GM18909 (cell line): Measurements from ENCODE around the gene MCAM.

Source experiments
- ATAC-seq: cut with Tn5 transposase; IDR thresholded peaks from one replicate; pipeline ENCODE4 v1.9.1; 2021; ENCODE audit warnings: mild to moderate bottlenecking; ENCODE audit not compliant: unreplicated experiment, poor library complexity

Gene MCAM

GRCh38 chr11:119334174-119334930 lies 17.4 kb upstream of the MCAM start, which contains the start of gene RNF26:
Gene RNF26 (plus strand): TSS chr11:119334527. CDS start chr11:119335123, 596 bp downstream.
- ATAC-seq = peak; percentile 93

GRCh38 chr11:119332111-119332765 lies 15.3 kb upstream of the MCAM start:
- ATAC-seq = no peak

GRCh38 chr11:119330237-119330636 lies 13.3 kb upstream of the MCAM start:
- ATAC-seq = no peak

- ATAC-seq = no peak
Measured at GRCh38 chr11:119329320-119329719, 12.4 kb upstream of the MCAM start.

GRCh38 chr11:119324189-119324588 lies 7.3 kb upstream of the MCAM start:
- no peak for ATAC-seq

GRCh38 chr11:119323532-119324033 lies 6.7 kb upstream of the MCAM start:
- ATAC-seq = no peak

GRCh38 chr11:119322921-119323531 lies 6.1 kb upstream of the MCAM start:
- no peak for ATAC-seq

GRCh38 chr11:119322360-119322739 lies 5.4 kb upstream of the MCAM start:
- no peak for ATAC-seq

GRCh38 chr11:119320776-119321524 lies 4.0 kb upstream of the MCAM start:
- peak; percentile 40 for ATAC-seq

GRCh38 chr11:119320240-119320775 lies 3.4 kb upstream of the MCAM start:
- ATAC-seq = no peak

GRCh38 chr11:119319700-119320239 lies 2.8 kb upstream of the MCAM start:
- ATAC-seq = no peak

GRCh38 chr11:119319136-119319699 lies 2.3 kb upstream of the MCAM start:
- no peak for ATAC-seq

GRCh38 chr11:119318240-119319135 lies 1.6 kb upstream of the MCAM start:
- no peak for ATAC-seq

- no peak for ATAC-seq
Measured at GRCh38 chr11:119317592-119318239, 786 bp upstream of the MCAM start.

GRCh38 chr11:119316016-119316728 lies 758 bp downstream of the MCAM start:
- no peak for ATAC-seq

- ATAC-seq = no peak
Measured at GRCh38 chr11:119315131-119316015, 1.6 kb downstream of the MCAM start.

GRCh38 chr11:119314726-119315125 lies 2.2 kb downstream of the MCAM start:
- no peak for ATAC-seq
